IPS-18a (cell line): ENCODE measurements around the gene OSBPL10.
"Not testable (repeated sequence)": the region's sequence is repeated elsewhere in the genome, so short reads cannot be mapped to it uniquely, and the experiment has no call there.

Experiments
- H3K27ac ChIP-seq: one replicate; pipeline ENCODE4 v1.5.1; 2013; ENCODE audit warnings: low read length
- H3K27me3 ChIP-seq: one replicate; pipeline ENCODE4 v1.6.1; 2013; ENCODE audit warnings: mild to moderate bottlenecking, low read length; ENCODE audit not compliant: control insufficient read depth, insufficient read depth
- H3K36me3 ChIP-seq: one replicate; pipeline ENCODE4 v1.6.1; 2013; ENCODE audit warnings: low read depth, low read length; ENCODE audit not compliant: control insufficient read depth
- H3K4me1 ChIP-seq: one replicate; pipeline ENCODE4 v1.6.1; 2013; ENCODE audit warnings: low read depth, low read length; ENCODE audit not compliant: control insufficient read depth
- H3K4me3 ChIP-seq: one replicate; pipeline ENCODE4 v1.5.1; 2013; ENCODE audit warnings: low read length
- H3K9ac ChIP-seq: one replicate; pipeline ENCODE4 v1.6.1; 2013; ENCODE audit warnings: mild to moderate bottlenecking, low read length, moderate library complexity
- H3K9me3 ChIP-seq: one replicate; pipeline ENCODE4 v1.6.1; 2013; ENCODE audit warnings: low read depth, low read length; ENCODE audit not compliant: control insufficient read depth

Gene OSBPL10

GRCh38 chr3:31791090-31791430 lies 190.0 kb downstream of the OSBPL10 start:
- H3K36me3 ChIP-seq: no peaks in the 10 kb centered on the region
- H3K27me3 ChIP-seq: no peaks in the 10 kb centered on the region
- H3K9ac ChIP-seq: no peak overlapping the region
- no peak overlapping the region for H3K27ac ChIP-seq
- no peaks in the 10 kb centered on the region for H3K4me1 ChIP-seq
- H3K4me3 ChIP-seq: no peak overlapping the region
- H3K9me3 ChIP-seq: no peaks in the 10 kb centered on the region

- H3K9me3 ChIP-seq: no peaks in the 10 kb centered on the region
- no peaks in the 10 kb centered on the region for H3K27me3 ChIP-seq
- H3K4me1 ChIP-seq: no peaks in the 10 kb centered on the region
- no peak overlapping the region for H3K9ac ChIP-seq
- no peaks in the 10 kb centered on the region for H3K36me3 ChIP-seq
- no peak overlapping the region for H3K4me3 ChIP-seq
- H3K27ac ChIP-seq: no peak overlapping the region
Observed at GRCh38 chr3:31790193-31791089, 190.6 kb downstream of the OSBPL10 start.

- no peaks in the 10 kb centered on the region for H3K9me3 ChIP-seq
- no peaks in the 10 kb centered on the region for H3K27me3 ChIP-seq
- no peak overlapping the region for H3K27ac ChIP-seq
Observed at GRCh38 chr3:31789429-31789828, 191.6 kb downstream of the OSBPL10 start.

GRCh38 chr3:31785734-31786133 lies 195.3 kb downstream of the OSBPL10 start:
- Histone ChIP-seq H3K9ac (no peak overlapping the region), H3K36me3 (no peaks in the 10 kb centered on the region), H3K27ac (no peak overlapping the region), H3K4me1 (no peaks in the 10 kb centered on the region), H3K4me3 (no peak overlapping the region), H3K27me3 (no peaks in the 10 kb centered on the region), H3K9me3 (no peaks in the 10 kb centered on the region)

More at GRCh38 chr3:31789429-31789828, 191.6 kb downstream of the OSBPL10 start:
- no peaks in the 10 kb centered on the region for H3K36me3 ChIP-seq
- no peak overlapping the region for H3K4me3 ChIP-seq
- H3K9ac ChIP-seq: no peak overlapping the region
- H3K4me1 ChIP-seq: no peaks in the 10 kb centered on the region

GRCh38 chr3:31785286-31785685 lies 195.8 kb downstream of the OSBPL10 start:
- Histone ChIP-seq H3K27ac (no peak overlapping the region), H3K4me3 (no peak overlapping the region), H3K4me1 (no peaks in the 10 kb centered on the region), H3K9ac (no peak overlapping the region), H3K36me3 (no peaks in the 10 kb centered on the region), H3K27me3 (no peaks in the 10 kb centered on the region), H3K9me3 (no peaks in the 10 kb centered on the region)

- H3K4me3 ChIP-seq, H3K4me1 ChIP-seq, H3K36me3 ChIP-seq, H3K27me3 ChIP-seq, H3K27ac ChIP-seq, H3K9ac ChIP-seq, H3K9me3 ChIP-seq: not testable (repeated sequence)
Observed at GRCh38 chr3:31783851-31784250, 197.2 kb downstream of the OSBPL10 start.

- H3K27me3 ChIP-seq, H3K9ac ChIP-seq, H3K36me3 ChIP-seq, H3K9me3 ChIP-seq, H3K4me1 ChIP-seq, H3K4me3 ChIP-seq, H3K27ac ChIP-seq: not testable (repeated sequence)
Observed at GRCh38 chr3:31782306-31782705, 198.8 kb downstream of the OSBPL10 start.

GRCh38 chr3:31779514-31779913 lies 201.5 kb downstream of the OSBPL10 start:
- Histone ChIP-seq H3K4me3 (no peak overlapping the region), H3K27ac (no peak overlapping the region), H3K9me3 (no peaks in the 10 kb centered on the region), H3K27me3 (no peaks in the 10 kb centered on the region), H3K36me3 (no peaks in the 10 kb centered on the region), H3K4me1 (no peaks in the 10 kb centered on the region), H3K9ac (no peak overlapping the region)

- Histone ChIP-seq H3K9me3 (no peaks in the 10 kb centered on the region), H3K4me3 (no peak overlapping the region), H3K36me3 (no peaks in the 10 kb centered on the region), H3K27me3 (no peaks in the 10 kb centered on the region), H3K9ac (no peak overlapping the region), H3K27ac (no peak overlapping the region), H3K4me1 (no peaks in the 10 kb centered on the region)
Observed at GRCh38 chr3:31777887-31778286, 203.2 kb downstream of the OSBPL10 start.

- Histone ChIP-seq H3K4me1 (no peaks in the 10 kb centered on the region), H3K9ac (no peak overlapping the region), H3K36me3 (no peaks in the 10 kb centered on the region), H3K27ac (no peak overlapping the region), H3K27me3 (no peaks in the 10 kb centered on the region), H3K4me3 (no peak overlapping the region), H3K9me3 (no peaks in the 10 kb centered on the region)
Observed at GRCh38 chr3:31777092-31777491, 204.0 kb downstream of the OSBPL10 start.

GRCh38 chr3:31776016-31776415 lies 205.0 kb downstream of the OSBPL10 start:
- Histone ChIP-seq H3K4me1 (no peaks in the 10 kb centered on the region), H3K36me3 (no peaks in the 10 kb centered on the region), H3K27ac (no peak overlapping the region), H3K9ac (no peak overlapping the region), H3K4me3 (no peak overlapping the region), H3K9me3 (no peaks in the 10 kb centered on the region), H3K27me3 (no peaks in the 10 kb centered on the region)

- Histone ChIP-seq H3K9ac (no peak overlapping the region), H3K36me3 (no peaks in the 10 kb centered on the region), H3K27me3 (no peaks in the 10 kb centered on the region), H3K9me3 (no peaks in the 10 kb centered on the region), H3K4me1 (no peaks in the 10 kb centered on the region), H3K4me3 (no peak overlapping the region), H3K27ac (no peak overlapping the region)
Observed at GRCh38 chr3:31775383-31775782, 205.7 kb downstream of the OSBPL10 start.
